Measurements from ENCODE around the gene LIPC.

The LIPC gene

DNA sequence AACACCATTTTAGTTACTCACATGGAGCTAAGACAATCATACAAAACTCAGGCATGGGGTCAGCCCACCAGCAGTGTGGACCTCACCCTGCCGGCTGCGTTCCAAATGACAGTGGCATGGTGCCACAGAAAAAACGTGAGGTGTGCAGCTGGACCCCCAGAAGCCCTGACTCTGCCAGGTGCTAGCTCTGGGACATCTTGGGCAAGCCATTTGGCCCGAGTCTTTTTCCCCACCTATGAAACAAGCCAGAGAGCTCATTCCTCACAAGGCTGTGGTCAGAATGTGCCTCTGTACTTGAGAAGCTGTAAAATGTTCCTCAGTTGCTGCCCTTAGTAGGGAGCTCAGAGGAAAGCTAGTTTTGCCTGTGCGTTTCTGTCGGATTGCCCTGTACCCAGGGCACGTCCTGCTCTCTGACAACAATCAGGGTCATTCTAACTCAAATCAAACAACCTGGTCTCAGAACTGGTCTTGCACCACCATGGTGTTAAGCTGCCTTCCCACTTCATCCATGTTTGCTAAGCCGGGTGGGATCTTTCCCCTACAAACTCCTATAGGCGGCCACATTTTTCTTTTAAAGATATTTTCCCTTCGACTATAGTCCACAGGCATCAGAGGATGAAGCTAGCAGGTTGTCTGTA is 44.9 kb downstream of the LIPC start:
- no peak for DNase-seq

DNA sequence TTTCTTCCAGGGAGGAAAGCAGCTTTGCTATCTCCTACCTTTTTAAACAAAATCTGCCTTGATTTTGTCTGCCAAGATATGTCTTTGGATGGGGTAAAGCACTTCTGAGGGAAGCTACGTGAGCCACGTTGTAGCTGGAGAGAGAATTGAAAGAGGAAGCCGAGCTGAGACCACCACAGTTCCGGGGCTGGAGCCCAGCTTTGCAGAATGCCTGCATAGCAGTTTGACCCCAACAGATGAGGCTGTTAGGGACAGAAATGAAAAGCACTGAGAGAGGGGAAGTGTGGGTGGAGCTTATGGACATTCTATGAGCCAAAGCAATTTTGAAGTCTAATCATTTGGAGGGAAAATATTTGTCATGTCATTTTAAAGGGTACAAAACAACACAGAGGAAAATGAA is 45.4 kb downstream of the LIPC start:
- DNase-seq = no peak

DNA sequence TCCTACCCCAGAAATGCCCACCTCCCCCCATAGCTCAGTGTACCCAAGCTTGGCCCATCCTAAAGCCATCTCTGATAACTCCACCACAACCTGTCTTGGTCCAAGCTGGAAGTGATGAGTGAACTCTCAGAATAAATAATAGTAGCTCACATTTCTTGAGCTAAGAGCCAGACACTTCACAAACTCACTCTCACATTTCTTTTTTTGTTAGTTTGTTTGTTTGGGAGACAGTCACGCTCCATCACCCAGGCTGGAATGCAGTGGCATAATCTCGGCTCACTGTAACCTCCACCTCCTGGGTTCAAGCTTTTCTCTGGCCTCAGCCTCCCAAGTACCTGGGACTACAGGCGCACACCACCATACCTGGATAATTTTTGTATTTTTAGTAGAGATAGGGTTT is 46.2 kb downstream of the LIPC start:
- no peak for DNase-seq

DNA sequence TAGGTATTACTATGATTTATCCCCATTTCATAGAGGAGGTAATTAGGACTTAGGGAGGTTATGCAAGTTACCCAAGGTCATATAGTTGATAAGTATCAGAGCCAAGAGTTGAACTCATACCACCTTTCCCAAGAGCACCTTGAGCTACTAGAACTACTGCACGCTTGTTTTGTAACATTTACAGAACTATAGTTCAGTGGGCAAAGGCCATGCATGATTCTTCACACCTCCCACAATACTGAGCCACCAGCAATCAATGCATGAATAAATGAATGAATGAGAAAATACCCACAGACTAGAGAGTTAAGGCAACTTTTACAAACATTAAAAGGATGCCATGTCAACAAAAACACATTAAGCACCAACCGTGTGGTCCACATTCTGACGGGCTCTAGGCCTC is 46.8 kb downstream of the LIPC start:
- DNase-seq = no peak

DNA sequence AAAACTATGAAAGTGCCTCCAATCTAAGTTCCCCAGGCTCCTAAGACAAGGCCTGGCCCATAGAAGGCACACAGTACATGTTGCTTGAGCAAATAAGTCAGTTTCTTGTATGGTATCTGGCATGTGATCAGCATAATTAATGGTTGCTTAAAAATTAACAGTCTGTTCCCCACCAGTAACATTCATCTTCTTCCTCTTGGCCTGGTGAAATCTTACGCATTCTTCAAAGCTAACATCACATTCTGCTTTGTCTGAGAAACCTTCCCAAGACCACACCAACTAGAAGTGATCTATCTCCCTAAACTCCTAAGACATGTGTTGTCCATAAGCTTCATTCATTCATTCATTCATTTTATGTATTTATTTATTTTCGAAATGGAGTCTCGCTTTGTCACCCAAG is 48.1 kb downstream of the LIPC start:
- DNase-seq = no peak

DNA sequence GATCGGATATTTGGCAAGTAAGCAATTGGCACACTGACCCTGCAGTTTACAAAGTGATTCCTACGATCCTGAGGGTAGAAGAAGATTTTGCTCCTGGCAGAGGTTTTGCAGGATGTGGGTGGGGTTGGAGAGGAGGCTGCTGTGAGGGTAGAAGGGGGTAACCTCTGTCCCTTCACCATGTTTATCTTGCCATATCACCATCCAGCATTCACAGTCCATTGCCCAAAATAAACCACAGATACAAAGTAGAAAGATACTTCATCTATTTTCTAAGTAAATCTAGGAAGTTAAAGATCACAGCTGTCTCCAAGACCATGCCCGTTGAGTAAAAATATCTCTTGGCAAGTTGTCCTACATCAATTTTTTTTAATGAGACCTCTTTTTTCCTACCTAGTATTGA is 51.6 kb downstream of the LIPC start:
- DNase-seq = no peak

DNA sequence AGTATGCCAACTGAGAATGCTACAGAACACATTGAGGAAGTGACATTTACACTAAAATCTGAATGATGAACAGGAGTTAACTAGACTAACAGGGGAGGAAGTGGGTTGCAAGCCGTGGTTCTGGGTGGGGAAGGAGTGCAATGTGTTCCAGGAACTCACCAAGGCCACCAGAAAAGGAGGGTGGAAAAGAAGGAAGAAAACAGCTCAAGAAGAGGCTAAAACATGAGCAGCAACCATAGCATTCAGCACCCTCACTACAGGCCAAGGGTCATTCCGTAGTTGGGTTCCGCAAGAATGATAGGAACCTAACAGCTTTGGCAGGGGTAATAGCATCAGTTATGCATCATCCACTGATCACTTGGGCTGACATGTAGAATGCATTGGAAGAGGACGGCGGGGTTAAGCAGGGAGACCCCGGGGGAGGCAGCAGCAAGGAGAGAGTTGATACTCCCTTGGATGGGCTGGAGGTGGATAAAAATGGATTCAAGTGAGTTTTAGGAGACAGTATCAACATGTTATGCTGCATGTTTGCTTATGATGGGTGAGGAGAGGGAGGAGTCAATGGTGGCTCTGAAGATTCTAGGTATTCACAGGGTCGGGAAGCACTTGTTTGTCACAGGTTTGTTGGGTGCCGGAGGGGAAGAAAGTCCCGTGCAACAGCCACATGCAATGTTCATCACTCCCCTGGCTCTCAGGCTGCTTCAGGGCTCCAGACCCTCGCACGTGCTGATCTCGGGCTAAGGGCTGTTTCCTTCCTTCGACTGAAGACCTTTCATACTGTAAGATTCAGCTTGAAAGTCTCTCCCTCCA is 53.2 kb downstream of the LIPC start:
- DNase-seq = no peak

DNA sequence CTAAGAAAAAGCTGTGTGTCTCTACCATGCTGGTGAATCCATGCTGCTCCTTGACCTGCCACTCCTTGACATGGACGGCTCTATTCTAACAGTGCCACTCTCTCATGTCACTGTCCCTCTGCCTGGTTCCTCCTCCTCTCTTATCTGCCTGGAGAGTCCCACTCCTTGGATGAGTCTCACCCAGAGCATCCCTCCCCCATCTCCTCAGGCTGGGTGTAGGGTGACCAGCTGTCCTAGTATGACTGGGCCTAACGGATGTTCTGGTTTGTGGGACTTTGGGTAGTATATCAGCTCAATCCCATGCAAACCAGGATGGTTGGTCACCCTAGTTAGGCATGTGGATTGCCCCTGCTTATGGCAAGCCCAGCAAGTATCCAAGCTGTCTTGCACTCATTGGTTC is 54.3 kb downstream of the LIPC start:
- no peak for DNase-seq

DNA sequence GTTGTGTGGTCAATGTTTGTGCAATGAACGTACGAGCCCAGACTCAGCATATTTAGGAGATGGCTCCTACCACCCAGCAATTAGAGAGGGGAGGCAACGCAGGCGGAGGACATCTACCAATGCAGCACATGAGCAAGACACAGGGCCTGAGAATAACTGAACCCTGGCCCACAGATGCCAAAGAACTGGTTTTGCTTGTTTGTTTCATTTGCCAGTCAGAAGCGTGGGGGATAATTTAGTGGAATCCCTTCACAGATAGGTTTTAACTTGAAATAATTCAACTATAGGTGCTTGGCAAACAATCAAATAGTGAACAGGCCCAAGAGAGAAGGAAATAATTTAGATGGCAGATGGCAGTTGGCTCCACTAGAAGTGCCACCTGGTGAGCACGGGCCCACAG is 54.8 kb downstream of the LIPC start:
- no peak for DNase-seq

DNA sequence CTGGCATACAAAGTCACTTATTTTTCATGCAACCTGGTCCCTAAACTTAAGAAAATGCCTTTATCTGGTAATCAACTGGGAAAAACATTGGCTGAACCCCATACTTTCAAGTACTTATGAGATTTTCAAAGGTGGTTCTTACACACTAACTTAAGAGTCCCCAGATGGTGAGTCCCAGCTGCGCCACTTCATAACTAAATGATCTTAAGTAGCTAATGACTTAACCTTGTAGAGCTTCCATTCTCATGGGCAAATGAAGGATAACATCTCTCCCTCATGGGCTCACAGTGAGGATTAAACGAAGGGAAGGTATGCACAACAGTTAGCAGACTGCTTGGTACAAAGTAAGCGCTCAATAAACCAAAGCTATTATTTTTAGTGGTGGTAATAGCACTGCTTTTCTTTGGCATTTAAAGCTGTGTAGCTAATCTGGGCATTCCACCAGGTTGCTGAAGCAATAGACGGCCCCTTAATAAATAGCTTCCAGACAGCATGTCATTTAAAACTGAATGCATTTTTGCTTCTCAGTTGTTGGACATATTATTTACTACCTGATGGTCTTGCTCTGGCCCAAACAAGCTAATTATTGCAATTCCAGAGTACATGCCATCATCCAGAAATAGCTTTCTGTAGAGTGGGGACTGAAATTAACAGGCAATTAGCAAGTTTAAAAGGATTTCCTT is 55.4 kb downstream of the LIPC start:
- DNase-seq = no peak

DNA sequence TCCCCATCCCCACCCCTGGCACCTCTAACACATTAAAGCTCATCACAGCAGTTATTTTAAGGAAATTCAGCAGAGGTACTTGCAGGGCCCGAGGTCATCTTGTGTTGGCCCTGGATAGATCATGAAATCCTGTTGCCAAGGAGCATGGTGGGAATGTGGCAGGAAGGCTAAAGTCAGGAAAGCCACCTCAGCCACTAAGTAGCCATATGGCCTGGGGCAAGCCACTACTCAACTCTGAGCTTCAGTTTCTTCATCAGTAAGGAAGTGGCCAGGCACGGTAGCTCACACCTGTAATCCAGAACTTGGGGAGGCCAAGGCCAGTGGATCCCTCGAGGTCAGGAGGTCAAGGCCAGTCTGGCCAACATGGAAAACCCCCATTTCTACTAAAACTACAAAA is 55.9 kb downstream of the LIPC start:
- DNase-seq = no peak

DNA sequence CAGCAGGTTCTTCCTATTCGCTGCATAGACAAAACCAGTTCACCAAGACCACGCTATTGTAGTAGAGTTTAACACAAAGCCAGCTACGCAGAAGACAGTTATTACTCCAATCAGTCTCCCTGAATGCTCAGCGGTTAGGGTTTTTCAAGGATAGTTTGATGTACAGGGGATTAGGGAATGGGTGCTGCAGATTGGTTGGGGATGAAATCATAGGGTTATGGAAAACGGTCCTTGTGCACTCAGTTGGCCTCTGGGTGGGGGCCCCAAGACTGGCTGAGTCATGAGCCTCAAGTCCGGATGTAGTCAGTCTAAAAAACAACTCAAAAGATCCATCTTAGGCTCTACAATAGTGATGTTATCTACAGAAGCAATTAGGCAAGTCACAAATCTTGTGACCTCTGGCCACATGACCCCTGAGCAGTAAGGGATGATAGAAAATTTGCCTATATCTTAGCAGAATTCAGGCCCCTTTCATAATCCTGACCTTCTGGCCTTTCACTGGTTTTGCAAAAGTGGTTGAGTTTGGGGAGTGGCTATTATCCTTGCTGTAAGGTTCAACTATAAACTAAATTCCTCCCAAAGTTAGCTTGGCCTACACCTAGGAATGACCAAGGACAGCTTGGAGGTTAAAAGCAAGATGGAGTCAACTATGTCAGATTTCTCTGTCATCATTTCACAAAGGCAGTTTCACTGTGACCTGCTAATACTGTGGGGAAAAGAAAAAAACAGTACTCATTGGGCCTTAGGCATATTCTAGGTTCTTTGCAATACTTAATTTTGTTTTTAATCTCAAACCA is 57.7 kb downstream of the LIPC start:
- no peak for DNase-seq

DNA sequence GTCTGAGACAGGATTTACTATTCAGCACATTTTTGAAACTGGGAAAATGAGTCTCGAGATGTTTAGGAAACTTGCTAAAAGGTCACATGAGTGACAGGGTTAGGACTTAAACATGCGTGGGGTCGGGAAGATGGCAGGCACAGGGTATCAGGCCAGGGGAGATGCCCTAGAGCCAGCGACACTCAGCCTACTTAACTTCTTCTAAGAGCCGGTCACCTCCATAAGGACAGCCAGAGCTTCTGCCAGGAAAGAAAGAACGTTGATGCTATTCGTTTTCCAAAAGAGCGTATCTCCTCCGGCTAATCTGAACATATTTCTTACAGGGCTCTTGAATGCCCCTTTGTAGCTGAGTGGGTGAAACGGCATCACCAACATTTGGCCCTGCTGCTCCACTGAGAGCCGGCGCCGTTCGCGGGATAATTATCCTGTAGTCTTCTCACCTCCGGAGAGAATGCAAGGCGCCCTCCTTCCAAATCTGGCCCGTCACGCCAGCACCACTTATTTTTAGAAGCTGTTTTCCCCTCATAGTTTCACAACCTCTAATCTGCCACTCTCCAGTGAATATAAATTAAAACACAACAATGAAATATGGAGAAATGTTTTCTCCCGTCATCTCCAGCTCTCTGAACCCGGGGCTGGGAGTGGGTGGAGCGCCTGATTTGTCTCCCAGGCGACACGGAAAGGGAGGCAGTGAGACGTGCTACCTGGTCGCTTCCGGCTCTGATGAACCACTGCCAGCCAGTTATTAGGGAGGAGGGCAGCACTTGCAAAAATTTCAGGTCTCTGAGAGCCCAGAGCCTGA is 58.5 kb downstream of the LIPC start:
- DNase-seq = no peak

DNA sequence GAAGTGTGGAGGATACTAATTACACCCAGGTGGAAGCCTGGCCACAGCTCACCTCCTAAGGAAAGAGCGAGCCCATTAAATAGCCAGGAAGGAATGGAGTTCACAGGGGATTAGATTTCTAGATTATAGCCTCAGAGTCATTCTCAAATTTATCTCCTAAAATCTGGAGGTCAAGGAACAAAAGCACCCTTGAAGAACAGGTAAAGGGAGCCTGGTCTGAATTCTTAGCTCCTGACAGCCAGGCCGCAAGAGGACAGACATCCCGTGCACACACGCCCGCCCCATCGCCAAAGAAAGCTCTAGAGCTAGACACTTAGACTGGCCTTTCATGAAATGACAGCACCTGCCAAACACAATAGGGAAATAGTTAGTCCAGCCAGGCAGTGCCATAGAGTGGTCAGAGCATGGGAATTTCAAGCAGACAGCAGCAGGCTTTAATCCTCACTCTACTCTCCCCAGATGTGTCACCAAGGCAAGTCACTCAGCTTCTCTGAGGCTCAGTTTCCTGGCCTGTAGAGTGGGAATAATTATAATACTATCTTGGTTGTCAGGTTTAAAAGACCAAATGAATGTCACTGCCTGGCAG is 59.2 kb downstream of the LIPC start:
- DNase-seq = no peak

DNA sequence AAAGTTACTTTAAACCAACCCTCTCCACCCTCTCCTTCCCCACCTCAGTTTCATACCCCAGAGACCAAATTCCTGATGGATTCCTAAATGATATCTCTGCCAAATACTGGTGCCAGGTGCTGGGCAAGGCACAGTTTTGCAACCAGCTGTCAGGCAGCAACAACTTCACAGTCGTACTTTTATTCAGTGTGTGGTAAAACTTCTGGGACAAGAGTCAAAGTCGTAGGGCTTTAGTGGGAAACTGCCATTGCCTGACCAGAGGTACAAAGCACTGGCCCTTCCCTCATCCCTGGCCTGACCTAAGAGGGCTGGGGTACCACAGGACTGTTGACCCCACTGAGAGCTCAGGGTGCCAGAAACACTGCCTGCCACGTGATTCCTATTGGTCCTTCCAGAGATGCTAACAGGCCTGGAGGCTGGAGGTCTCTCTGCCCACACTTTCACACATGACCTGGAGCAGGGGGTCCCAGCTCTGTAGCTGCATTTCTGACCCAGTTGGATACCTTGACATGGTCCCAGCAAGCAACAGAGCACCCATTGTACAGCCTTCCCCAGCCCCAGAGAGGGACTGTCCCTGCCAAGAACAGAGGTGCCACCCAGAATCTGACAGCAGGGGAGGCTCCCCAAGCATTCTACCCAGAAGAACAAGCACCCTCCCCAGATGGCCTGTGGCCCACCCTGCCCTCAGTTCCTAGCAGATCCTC is 59.9 kb downstream of the LIPC start:
- DNase-seq = no peak

DNA sequence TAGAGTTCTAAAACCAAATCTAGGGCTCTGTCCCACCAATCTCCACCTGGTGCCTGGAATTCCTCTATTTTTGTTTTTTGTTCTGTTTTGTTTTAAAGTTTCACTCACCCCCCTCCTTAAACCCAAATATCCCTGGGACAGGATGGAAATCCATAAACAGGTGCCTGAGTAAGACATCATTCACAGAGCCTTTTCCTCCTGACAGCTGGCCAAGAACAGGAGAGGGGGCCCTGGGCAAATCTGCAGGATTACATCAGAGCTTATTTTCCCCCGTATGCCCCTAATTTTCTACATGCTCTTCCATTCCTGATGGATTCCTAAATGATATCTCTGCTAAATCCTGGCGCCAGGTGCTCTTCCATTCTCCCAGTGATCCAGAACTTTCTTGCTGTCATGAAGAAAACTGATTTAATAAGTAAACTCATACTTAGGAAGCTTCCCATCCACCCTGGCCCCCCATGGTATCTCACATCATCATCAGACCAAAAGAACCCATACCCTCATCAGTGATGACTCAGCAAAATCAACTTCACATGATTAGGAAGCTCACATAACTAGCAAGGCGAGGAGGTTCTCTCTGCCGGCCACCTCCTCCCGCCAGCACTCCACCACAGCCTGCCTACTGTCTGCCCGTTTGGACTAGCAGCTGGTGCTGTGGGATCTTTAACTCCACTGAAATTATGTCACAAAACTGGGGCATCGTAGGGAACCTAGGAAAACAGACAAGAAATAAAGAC is 61.0 kb downstream of the LIPC start:
- no peak for DNase-seq

DNA sequence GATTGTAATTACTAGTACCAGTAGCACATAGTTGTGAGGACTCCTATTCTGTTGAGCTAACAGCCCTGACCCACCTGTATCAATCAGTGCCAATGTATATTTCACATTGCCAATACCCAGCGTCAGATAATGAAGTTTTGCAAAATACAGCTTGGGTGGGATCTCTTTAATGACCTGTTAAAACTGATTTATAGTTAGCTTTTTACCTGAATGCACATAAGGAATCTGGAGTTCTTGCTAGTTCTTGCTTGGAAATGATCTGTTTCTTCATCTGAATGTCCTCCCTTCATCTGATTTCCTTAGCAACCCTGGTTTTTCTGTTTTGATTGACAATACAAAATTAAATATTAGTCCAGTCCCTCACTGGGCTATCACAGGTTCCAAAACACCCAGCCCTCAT is 62.8 kb downstream of the LIPC start:
- DNase-seq = no peak

DNA sequence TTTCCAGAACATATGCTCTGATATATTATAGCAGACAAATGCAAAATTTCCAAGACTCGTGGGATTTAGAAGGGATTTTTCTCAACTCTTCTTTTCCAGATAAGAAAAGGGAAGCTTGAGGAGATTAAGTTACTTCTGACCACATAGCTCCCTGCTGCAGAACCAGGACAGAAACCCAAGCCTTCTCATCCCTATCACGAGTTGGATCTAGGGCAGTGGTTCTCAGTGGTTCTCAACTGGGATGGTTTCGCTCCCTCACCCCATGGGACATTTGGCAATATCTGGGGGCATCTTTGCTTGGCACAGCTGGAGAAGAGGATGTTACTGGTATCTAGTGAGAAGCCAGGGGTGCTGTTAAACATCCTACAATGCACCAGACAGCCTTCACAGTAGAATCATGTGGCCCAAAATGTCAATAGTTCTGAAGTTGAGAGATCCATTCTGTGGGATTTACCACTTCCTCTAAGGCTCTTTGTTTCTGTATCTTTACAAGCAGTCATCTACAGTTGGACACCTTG is 64.2 kb downstream of the LIPC start:
- no peak for DNase-seq

DNA sequence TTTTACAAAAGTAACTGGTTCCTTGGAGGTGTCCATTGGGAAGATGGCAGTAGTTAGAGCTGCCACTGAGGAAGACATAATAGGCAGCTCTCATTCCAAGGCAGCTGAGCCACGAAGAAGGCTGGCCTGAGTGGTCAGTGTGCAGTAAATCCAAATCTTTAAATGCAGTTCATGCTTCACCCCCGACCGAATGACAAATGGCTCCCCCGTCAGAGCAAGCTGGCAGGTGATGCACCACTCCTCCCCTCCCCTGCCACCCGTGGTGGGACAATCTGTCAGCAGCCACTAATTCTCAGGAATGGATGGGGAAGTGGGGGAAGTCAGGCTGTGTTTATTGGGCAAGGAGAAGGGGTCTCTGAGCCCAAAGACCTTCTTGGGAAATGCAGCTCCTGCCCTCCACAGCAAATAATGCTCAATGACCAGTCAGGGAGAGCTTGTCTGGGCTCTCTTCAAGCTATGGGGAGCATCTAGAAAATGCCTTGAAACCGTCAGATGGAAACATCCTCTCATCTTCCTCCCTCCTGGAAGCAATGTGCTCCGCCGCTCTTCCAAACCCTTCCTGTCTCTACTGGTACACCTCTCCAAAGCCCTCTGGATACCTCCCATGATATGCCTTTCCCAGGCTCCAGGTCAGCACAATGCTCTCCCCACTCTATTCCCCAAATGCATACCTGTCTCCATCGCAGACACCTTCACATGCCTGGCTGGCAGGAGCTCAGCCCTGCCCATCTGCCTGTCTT is 65.4 kb downstream of the LIPC start:
- no peak for DNase-seq

Measured in NCI-H510A treated with DMSO at 0.1 percent for 48 hours (cell line).